Gastrocnemius medialis (tissue), 4 donors: ENCODE measurements around the gene FAM162B. TPM values are rescaled to one million over a fixed set of nuclear protein-coding genes. Genes with fewer than 3 reads are reported as not detected.
A peak's percentile ranks its signal among the peaks of the same experiment; 100 is the strongest.

ENCODE experiments used
- ATAC-seq, 2 donors: fragments of 150-250 bp; one replicate each; pipeline ENCODE4 v1.9.1; 2016
- DNase-seq, 2 donors: peaks; one replicate each; pipeline ENCODE4 v3.0.0-alpha.2; 2019
- H3K27ac ChIP-seq, 4 donors: fragments of 200-600 bp; sonication (generic); 1 replicate in 1 of 4; 2 replicates in 3 of 4; pipeline ENCODE4 v1.5.1; 2016 to 2018; ENCODE audit warnings: mild to moderate bottlenecking in 2 of 4, moderate library complexity in 1 of 4
- H3K27me3 ChIP-seq, 3 donors: fragments of 200-600 bp; sonication (generic) in 2 of 3; 1 replicate in 1 of 3; 2 replicates in 2 of 3; pipeline versions ENCODE4 v1.5.1 to v1.6.0; 2016 to 2019; ENCODE audit warnings: mild to moderate bottlenecking in 1 of 3, moderate library complexity in 1 of 3
- H3K36me3 ChIP-seq, 2 donors: fragments of 200-600 bp; sonication (generic) in 1 of 2; one replicate each; pipeline ENCODE4 v1.5.1; 2017 to 2018
- H3K4me1 ChIP-seq, 2 donors: fragments of 200-600 bp; sonication (generic) in 1 of 2; one replicate each; pipeline ENCODE4 v1.5.1; 2016 to 2017; ENCODE audit warnings: mild to moderate bottlenecking in 2 of 2
- H3K4me3 ChIP-seq, 4 donors: fragments of 200-600 bp; sonication (generic) in 3 of 4; 1 replicate in 1 of 4; 2 replicates in 3 of 4; pipeline ENCODE4 v1.5.1; 2016 to 2019; ENCODE audit warnings: mild to moderate bottlenecking in 2 of 4
- H3K9me3 ChIP-seq, 3 donors: fragments of 200-600 bp; sonication (generic) in 2 of 3; 1 replicate in 1 of 3; 2 replicates in 2 of 3; pipeline ENCODE4 v1.5.1; 2016 to 2019
- POLR2A ChIP-seq, 2 donors: fragments of 450-650 bp; IDR thresholded peaks; one replicate each; pipeline ENCODE4 v1.6.1; 2017; ENCODE audit warnings: antibody characterized with exemption in 2 of 2, mild to moderate bottlenecking in 2 of 2, moderate library complexity in 2 of 2
- in situ Hi-C, 4 donors: fragments of 200-750 bp; cut with MboI; loops; one replicate each; pipeline versions ENCODE4 v1.15.0 to v1.8.0; 2017; ENCODE audit warnings: low sequenced_read_pairs in 4 of 4
- intact Hi-C: fragments of 100-400 bp; cut with DNase I; formaldehyde crosslinking; loops from one replicate; pipeline ENCODE4 v1.15.1; 2023; ENCODE audit warnings: low total_unique reads
- total RNA-seq, 4 donors: library from RNA; depleted of rRNA; stranded (reverse); fragments of >200 nt; gene quantifications; one replicate each; pipeline versions ENCODE4 v1.1.0 to v1.2.3, GENCODE V29; 2016
- TF ChIP-seq, protein P1 (sequence below), 5 experiments: fragments of 450-650 bp in 3 of 5; fragments of 200-600 bp in 2 of 5; sonication (generic) in 2 of 5; IDR thresholded peaks in 4 of 5; conservative IDR thresholded peaks in 1 of 5; 1 replicate in 4 of 5; 2 replicates in 1 of 5; pipeline ENCODE4 v1.5.1; 2016 to 2019; ENCODE audit warnings: antibody characterized with exemption in 5 of 5, mild to moderate bottlenecking in 3 of 5, moderate library complexity in 3 of 5

FAM162B gene
- total RNA-seq, 4 donors from 2014 or later: 1.8 to 8.2 (median 3.6) TPM

- intact Hi-C loops: no loop called here
- Histone ChIP-seq H3K4me3 (no peak overlapping the region), H3K4me1 (no peaks in the 10 kb centered on the region), H3K27me3 (no peaks in the 10 kb centered on the region), H3K36me3 (no peaks in the 10 kb centered on the region), H3K27ac (no peak overlapping the region), H3K9me3 (no peaks in the 10 kb centered on the region)
- DNase-seq (no peak), ATAC-seq (no peak)
- no peak for TF ChIP-seq POLR2A (IDR thresholded peaks at IDR 0.05)
- TF ChIP-seq, protein P1, sequence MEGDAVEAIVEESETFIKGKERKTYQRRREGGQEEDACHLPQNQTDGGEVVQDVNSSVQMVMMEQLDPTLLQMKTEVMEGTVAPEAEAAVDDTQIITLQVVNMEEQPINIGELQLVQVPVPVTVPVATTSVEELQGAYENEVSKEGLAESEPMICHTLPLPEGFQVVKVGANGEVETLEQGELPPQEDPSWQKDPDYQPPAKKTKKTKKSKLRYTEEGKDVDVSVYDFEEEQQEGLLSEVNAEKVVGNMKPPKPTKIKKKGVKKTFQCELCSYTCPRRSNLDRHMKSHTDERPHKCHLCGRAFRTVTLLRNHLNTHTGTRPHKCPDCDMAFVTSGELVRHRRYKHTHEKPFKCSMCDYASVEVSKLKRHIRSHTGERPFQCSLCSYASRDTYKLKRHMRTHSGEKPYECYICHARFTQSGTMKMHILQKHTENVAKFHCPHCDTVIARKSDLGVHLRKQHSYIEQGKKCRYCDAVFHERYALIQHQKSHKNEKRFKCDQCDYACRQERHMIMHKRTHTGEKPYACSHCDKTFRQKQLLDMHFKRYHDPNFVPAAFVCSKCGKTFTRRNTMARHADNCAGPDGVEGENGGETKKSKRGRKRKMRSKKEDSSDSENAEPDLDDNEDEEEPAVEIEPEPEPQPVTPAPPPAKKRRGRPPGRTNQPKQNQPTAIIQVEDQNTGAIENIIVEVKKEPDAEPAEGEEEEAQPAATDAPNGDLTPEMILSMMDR (IDR thresholded peaks at IDR 0.05 in 4 of 5, conservative IDR thresholded peaks at IDR 0.05 in 1 of 5): no peak
- in situ Hi-C loops: no loop called here
Measured at GRCh38 chr6:116772450-116772849, 6.9 kb upstream of the FAM162B start.

- Histone ChIP-seq H3K9me3 (no peaks in the 10 kb centered on the region), H3K27ac (peak overlapping the region in 2 of 4 donors; percentile 24 to 33), H3K36me3 (no peaks in the 10 kb centered on the region), H3K4me3 (no peak overlapping the region), H3K27me3 (peaks cover 5 to 33% (median 31%) of the 10 kb centered on the region in 3 donors), H3K4me1 (peaks cover 0 to 3% of the 10 kb centered on the region in 2 donors)
- peak in 1 of 2 donors; percentile 59 for ATAC-seq
- intact Hi-C loops: no loop called here
- no peak for TF ChIP-seq POLR2A (IDR thresholded peaks at IDR 0.05)
- TF ChIP-seq, protein P1 (IDR thresholded peaks at IDR 0.05 in 4 of 5, conservative IDR thresholded peaks at IDR 0.05 in 1 of 5): no peak
- DNase-seq: no peak
- in situ Hi-C loops: no loop called here
Measured at GRCh38 chr6:116767715-116768114, 2.2 kb upstream of the FAM162B start.

- TF ChIP-seq POLR2A (IDR thresholded peaks at IDR 0.05): no peak
- TF ChIP-seq, protein P1 (IDR thresholded peaks at IDR 0.05 in 4 of 5, conservative IDR thresholded peaks at IDR 0.05 in 1 of 5): no peak
- H3K27me3 ChIP-seq: peaks cover 5 to 33% (median 31%) of the 10 kb centered on the region in 3 donors
- peak overlapping the region in 3 of 4 donors; percentile 29 to 76 (median 64) for H3K27ac ChIP-seq
- H3K9me3 ChIP-seq: no peaks in the 10 kb centered on the region
- ATAC-seq (no peak), DNase-seq (no peak)
- peak overlapping the region in 1 of 4 donors; percentile 65 for H3K4me3 ChIP-seq
- in situ Hi-C loops: no loop called here
- intact Hi-C loops: no loop called here
- H3K36me3 ChIP-seq: no peaks in the 10 kb centered on the region
- H3K4me1 ChIP-seq: peaks cover 0 to 3% of the 10 kb centered on the region in 2 donors
Measured at GRCh38 chr6:116766506-116767176, 1.1 kb upstream of the FAM162B start.

- H3K4me3 ChIP-seq: peak overlapping the region; percentile 57 to 65 (median 62)
Measured at GRCh38 chr6:116764629-116764960, 924 bp downstream of the FAM162B start.

More at GRCh38 chr6:116764629-116764960, 924 bp downstream of the FAM162B start:
- DNase-seq (peak in 1 of 2 donors; percentile 14), ATAC-seq (no peak)
- Histone ChIP-seq H3K36me3 (no peaks in the 10 kb centered on the region), H3K27ac (peak overlapping the region; percentile 64 to 76 (median 66)), H3K9me3 (peaks cover 0 to 4% (median 0%) of the 10 kb centered on the region in 3 donors), H3K27me3 (peaks cover 5 to 33% (median 31%) of the 10 kb centered on the region in 3 donors), H3K4me1 (peaks cover 0 to 3% of the 10 kb centered on the region in 2 donors)
- TF ChIP-seq, protein P1 (IDR thresholded peaks at IDR 0.05 in 4 of 5, conservative IDR thresholded peaks at IDR 0.05 in 1 of 5): no peak
- no peak for TF ChIP-seq POLR2A (IDR thresholded peaks at IDR 0.05)
- in situ Hi-C loops: no loop called here
- intact Hi-C loops: no loop called here
